HS-27A (cell line): ENCODE measurements around the gene SERGEF.

Experiments
- DNase-seq: peaks from one replicate; pipeline ENCODE4 v3.0.0-alpha.2; 2012; ENCODE audit warnings: low read depth, missing footprints

Gene SERGEF

DNA sequence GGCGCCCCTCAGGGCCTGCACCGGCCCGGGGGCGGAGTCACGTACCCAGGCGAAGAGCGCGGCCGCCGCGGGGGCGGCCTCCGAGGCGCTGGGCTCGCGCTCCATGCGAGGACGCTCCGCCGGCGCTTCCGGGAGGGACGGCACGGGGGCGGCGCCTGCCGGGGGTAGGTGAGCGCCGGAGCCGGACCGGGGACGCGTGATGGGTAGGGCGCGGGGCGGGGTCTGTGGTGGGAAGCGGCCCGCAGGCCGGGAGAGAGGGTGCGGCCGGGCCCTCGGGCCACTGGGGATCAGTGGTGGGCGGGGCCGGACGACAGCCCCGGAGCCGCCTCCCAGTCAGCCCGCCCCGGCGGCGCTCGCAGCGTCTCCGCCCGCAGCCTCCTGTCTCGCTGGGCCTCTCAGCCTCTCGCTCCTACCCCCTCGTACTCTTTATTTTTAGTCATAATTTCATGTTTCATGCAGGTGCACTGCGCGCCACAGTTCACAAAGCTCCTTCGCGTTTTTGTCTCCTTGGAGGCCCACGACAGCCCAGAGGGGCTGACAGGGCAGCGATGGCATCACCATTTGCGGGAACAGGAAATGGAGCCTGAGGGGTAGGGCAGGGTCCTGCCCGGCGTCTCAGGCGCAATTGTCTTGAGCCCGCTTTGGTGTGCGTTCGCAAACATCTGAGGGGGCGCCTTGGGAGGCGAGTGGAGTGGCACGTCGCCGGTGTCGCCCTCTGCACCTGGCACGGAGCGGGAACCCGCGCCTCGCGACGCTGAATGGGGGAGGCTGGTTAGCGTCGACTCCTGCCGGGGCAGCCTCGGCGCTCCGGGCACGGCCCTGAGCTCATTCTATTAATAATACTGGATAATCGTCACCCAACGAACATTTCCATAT, at the start of gene SERGEF:
Gene SERGEF, minus strand, starts transcription at position 142 of the 876 bp plus-strand sequence. Its CDS starts 37 bp downstream, at position 105.
- DNase-seq, result peak; percentile 41

DNA sequence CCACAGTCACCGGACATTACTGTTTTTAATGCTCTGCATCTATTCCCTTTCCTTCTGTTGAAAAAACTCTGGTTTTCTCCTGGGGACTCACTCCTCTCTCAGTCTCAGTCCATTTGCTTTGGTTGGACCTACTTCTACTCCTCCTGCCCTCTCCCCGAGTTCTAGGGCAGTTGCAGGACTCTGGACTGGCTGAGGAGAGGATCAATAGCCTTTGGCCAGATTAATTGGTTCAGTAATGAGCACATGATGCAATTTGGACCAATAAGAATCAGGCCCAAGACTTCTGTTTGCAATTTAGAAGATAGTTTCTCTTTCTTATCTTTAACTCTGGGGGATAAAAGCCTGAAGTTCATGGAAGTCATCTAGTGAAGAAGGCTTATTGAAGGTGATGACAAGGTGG, 48.5 kb upstream of the SERGEF start:
- no peak for DNase-seq

DNA sequence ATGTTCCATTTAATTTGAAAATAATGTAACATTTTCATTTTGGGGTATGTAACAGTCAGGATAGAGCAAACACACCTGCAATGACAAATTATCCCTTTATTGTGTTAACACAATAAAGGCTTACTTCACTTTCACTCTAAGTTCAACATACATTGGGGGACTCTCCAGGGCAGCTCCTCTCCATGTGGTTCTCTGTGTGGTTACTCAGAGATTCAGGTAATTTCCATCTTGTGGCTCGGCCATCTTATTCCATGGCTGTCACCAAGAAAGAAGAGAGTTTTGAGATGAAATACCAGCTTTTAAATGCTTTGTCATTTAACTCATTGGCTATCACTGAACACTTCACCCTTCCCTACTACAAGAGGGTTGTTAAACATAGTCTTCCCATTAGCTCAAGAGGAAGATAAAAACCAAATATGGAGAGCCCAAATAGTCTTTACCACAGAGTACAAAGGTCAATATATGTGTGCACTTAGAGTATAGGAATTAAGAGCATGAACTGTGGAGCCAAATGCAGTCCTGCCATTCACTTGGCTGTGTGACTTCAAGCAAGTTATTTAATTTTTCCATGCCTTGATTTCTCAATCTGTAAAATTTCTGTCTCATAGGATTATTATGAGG, 43.8 kb upstream of the SERGEF start:
- no peak for DNase-seq

DNA sequence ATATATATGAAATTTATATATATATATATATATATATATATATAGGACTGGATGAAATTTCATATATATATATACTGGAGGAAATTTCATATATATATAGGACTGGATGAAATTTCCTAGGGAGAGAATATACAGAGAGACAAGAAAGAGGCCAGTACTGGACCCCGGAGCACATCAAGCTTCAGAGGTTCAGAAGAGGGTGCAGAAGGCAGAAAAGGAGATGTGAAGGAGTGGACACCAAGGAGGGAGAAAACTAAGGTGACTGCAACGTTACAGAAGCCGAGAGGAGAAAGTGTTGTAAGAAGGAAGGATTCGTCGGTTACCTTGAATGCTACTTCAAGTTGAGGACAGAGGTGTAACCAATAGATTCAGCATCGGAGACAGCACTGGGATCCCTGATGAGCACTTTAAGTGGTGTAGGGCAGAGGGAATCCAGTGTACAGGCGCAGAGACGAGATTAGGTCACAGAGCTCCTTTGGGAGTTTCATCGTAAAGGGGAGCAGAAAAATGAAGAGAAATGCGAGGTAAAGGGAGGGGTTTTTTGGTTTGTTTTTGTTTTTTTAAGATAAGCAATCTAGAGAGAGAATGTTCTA, 41.8 kb upstream of the SERGEF start:
- no peak for DNase-seq

DNA sequence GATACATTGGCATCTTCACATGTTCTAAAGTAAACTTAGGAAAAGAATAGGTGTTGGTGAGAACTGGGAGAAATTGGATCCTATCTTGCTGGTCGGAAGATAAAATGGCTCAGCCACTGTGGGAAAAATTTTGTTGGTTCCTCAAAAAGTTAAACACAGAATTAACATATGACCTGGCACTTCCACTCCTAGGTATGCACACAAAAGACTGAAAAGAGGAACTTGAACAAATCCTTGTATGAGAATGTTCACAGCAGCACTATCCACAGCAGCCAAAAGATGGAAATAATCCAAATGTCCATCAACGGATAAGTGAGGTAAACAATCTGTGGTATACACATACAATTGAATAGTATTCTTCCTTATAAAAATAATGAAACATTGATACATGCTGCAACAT, 38.0 kb upstream of the SERGEF start:
- DNase-seq, result no peak

DNA sequence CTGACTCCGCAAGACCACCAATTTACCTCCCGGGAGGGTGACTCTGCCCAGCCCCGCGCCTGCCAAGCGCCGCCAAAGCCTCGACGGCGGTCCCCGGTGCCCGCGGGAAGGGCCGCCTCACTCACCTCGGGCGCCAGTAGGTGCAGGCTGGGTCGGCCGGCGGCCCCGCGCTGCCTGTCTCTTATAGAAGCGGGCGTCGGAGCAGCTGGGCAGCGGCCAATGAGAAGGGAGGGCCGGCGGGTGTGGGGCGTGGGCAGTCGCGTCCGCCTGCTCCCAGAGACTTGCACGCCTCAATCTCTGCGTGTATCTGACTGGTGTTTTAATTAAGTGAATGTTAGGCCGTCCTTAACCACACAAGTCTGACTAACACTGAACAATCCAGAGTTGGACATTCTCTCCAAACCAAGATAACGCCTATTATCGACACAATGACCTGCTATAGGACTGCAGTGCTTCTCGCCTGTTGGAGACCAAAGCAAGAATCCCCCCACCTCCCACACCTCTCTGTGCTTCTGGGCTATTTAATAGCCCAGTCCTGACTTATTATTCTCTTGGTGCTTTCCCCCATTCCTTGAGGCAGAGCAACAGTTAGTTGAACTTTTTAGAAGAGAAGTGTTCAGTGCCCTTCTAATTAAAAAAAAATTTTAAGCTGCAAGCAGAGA, 33.4 kb upstream of the SERGEF start, which contains the start of gene TPH1:
Gene TPH1, minus strand, starts transcription at position 154 of the 662 bp plus-strand sequence. CDS start 5,507 bp downstream, outside the sequence.
- DNase-seq, result no peak

DNA sequence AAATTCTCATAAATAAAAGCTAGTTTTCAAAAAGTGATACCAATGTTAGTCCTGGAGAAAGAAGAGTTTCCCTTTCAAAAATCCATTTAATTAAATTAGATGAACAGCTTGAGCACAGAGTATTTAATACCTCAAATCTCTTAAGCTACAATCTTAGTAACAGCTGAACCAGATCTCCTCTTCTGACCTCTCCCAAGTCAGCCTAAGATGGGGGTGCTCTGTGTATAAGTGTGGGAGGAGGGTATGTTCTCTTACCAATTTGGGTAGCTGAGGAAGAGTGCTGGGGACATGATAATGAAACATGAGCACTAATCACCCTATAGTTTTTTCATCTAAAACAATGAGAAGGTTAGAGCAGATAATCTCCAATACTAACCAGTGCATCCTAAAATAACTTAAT, 23.6 kb upstream of the SERGEF start:
- DNase-seq, result no peak

DNA sequence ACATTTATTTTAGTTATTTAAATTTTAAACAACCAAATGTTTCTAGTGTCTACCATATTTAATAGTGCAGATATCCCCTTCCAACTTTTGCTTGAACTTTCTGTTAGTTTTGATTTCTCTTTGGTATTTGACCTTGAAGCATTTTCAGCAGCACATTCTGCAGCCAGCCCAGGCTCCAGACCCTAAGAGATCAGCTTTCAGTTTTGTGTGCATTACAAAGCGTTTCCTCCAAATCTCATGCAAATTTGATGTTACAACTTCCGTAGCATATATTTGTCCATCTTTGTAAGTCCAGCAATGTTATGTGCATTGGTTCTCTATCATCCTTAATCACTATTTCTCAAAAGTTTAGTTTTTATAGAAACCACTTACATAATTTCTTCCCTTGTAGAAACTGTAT, 14.6 kb upstream of the SERGEF start:
- DNase-seq, result no peak

DNA sequence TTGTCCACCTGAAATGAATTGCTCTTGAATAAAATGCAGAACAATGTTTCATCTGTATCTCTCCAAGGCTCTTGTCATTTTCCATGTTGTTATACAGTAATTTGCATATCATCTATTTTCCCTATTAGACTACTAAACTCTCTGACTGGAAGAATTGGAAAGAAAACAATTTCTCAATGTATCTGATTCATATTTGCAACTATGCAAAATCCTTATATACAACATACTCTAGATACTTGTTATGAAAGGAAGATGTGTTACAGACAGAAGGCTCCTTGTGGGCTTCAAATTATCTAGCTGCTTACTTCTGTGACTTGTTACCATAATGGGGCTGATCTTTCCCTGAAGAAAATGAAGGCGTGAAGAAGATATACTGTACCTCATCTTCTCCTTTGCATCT, 9.6 kb upstream of the SERGEF start:
- no peak for DNase-seq

DNA sequence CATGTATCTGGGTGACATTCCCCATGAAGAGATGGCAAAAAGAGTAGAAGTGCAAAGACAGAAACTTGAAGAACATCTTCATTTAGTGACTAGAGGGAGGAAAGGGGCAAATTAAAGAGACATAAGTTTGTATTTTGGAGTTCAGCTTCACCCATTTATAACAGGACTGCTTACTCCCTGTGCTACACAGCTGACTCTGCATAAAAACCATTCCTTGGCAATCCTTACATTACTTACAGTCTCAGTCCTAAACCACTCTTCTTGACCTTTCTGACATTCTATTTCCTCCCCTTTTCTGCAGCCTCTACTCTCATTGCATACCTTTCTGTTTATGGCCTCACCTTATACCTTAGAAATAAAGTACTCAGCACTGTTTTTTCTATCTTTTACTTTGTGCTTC, 6.8 kb upstream of the SERGEF start:
- DNase-seq, result no peak

DNA sequence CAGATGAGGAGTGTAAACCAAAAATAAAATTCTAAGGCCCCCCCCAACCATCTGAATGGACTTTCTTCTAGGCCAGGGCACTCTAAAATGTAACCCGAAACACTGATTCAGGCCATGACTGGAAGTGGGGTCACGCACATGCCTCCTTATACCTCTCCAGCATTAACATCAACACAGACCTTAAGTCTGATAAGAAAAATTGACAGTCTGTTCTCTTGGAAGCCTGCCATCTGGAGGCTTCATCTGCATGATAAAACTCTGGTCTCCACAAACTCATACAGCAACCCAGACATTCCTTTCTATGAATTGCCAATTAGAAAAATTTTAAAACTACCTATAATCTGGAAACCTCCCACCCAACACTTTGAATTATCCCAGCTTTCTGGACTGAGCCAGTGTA, 3.9 kb upstream of the SERGEF start:
- no peak for DNase-seq

DNA sequence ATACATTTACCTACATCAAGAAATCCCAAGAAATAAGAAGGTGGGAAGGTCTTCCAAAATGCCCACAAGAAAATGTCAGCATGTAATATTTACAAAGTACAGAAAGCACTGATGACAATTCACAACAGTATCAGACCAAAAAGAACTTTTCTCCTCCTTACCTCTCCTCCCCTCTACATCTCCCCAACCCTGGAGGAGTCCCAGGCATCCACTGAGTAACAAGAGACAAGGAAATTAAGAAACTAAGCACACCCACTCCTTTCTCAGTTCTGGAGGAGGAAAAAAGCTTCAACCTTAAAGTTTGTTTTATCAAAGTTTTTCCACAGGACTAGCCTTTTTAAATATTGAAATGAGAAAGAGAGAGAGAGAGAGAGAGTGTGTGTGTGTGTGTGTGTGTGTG, 2.0 kb upstream of the SERGEF start:
- DNase-seq, result no peak

DNA sequence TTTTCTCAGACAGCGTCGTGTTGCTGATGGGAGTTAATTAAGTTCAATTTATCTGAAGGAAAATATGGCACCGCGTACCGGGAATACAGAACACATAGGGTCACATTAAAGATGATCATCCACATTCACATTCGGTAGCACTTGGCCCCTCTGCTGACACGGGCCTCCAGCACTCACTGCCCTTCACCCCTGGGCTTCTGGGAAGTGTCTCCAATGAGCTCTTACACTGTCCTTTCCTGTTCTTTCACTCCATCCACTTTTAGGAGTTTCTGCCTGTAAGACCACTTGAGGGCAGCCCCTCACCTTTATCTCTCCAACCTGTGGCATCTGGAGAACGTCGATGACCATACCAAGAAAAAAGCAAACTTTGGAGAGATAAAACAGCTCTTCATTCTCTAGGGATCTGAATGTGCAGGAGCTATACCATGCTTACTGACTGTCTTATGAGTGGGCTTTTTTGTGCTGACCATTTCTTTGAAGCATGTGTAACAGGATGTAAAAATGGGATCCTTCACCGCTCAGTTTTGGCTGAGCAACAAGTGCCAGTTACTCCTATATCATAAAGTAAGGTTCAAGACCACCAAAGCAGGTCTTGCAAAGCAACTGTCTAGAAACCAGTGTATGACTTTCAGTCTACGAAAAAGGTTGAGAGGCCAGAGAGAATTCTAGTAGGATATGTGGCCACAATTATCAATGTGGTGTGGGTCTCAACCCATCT, 1.1 kb upstream of the SERGEF start:
- no peak for DNase-seq

DNA sequence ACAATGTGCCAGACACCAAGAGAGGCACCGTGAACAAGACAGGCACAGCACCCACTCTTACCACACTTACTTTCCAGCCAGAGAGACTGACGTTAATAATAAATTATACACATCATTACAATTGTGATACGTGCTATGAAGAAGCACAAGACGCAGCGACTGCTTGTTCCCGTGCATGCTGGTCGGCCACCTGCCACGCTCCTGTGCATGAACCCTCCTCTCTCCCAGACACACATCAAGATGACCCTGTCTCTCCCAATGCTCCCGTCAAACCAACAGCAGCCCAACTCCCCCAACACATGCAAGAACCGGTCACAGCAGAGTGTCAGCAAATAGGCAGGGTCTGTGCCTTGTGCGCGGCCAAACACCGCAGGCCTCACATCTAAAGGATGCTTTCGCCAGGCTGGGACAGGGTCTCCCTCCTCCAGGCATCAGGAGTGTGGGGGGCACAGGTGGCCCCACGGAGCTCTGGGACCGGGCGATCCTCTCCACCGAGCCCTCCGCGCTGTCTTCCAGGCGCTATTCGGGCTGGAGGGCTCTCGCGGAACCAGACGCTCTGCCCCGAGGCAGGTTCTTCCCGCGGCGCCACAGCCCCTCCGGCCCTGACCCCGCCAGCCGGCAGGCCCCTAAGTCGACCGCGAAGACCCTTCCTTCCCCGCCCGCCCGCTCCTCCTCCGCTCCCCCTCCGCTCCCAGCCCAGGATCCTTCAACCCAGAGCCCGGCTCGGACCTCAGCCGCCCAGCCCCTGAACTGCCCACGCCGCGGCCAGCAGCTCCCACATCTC, 533 bp downstream of the SERGEF start:
- DNase-seq, result no peak

DNA sequence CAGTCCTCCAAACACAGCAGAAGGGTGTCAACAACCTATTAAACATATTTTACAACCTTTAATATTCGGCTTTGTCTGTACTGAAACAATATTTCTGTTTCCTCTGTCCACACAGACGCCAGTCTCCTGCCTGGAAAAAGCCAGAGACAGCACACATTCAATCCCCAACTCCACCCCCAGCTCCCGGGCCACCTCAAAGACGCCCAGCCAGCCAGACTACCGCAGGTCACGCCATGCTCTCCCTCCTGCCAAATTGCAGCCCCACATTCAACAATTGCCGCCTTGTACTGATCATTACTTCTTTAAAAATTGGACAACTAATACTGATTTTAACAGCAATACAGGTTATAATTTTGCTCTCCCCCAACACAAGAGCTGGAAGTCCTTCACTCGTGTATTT, 1.2 kb downstream of the SERGEF start:
- DNase-seq, result no peak

DNA sequence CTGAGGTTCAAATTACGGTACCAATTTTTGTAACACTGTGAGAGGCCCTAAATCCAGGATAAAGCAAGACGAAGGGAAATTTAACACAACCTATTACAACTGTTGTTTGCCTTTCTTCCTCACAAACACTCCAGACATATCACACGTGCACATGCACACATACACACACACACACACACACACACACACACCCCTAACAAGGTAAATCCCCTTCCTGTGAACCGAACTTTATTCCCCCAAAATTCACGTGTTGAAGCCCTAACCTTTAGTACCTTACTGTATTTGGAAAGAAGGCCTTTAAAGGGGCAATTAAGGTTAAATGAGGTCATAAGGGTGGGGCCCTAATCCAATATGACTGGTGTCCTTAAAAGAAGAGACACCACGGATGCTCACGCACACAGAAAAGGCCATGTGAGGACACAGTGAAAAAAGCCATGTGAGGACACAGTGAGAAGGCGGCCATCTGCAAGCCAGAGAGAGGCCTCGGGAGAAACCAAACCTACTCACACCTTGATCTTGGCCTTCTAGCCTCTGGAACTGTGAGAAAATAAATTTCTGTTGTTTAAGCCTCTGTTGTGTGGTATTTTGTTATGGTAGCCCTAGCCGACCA, 1.8 kb downstream of the SERGEF start:
- no peak for DNase-seq

DNA sequence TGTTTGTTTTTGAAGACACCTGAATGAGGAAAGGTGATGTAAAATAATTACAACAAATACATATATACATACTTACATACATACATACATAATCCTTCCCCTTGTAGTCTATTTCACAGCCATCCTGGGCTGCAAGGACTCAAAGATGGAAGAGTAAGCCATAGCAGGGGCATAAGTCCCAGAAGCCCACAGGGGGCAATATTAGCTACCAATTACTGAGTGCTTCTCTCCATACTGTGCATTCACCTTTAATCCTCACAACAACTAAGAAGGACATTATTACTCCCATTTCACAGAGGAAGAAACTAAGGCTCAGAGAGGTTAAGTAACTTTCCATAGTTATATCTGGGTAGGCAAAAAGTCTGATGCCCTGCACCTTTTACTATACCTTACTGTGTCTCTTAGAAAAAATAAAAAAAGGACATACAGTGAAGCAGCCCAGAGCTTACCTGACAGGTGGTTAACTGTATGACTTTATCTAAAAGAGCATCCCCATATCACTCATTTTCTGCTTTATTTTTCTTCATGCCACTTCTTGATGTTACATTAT, 2.7 kb downstream of the SERGEF start:
- DNase-seq, result no peak

DNA sequence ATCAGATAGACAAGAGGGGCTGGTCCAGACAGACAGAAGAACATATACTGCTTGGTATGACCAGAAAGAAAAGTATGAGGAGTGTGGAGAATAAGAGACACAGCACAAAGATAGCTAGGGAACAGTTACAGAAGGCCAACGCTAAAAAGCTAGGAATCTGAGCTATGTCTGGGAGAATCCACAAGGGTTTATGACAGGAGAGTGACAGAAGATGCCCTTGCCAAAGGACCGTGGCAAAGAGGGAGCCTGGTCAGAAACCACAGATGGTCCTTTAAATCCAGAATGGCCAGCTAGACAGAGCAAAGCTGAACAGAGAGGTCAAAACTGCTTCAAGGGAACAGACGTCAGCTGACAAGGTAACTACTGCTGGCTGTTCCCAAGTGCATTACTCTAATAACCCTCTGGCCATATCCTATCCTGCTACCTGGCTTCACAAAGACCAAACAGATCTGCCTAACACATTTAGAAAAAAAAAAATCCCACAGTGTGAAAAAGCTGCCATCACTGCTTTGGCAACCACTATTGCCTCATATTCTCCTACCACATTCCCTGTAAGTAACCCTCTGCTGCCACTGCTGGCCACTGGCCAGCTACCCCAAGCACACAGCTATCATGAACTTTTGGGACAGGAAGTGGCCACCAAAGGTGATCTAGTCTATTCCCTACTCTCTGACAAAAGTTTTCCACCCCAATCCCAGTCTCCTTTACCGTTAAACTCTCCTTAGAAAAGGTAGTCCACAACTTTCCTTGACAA, 7.3 kb downstream of the SERGEF start:
- no peak for DNase-seq

DNA sequence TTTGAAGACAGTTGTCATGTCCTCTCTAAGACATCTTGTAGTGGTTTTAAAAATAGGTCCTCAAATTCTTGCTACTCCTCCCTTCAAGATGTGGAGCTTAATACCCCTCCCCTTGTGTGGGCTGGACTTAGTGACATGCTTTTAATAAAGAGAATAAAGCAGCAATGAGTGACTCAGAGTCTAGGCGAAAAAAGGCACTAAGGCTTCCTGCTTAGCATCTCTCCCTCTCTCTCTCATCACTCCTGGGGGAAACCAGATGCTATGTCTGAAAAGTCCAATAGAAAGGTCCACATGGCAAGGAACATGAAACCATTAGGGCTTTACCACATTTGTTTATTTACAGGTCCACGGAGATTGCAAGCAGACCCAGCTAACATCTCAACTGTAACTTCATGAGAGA, 11.7 kb downstream of the SERGEF start:
- no peak for DNase-seq

DNA sequence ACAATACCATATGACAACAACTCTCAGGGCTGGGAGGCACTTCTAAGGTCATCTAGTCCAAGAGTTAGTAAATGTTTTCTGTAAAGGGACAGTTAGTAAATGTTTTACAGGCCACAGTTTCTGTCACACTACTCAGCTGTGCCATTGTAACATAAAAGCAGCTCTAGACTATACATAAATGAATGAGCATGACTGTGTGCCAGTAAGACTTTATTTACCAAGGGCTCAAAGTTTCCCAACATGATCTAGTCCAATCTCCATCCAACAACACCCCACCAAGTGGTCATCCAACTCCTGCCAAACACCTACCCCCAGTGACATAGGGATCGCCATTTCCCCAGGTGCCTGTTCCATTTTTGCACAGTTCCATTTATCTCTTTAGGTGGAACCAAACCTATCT, 12.1 kb downstream of the SERGEF start:
- no peak for DNase-seq
